H1 (cell line): ENCODE measurements around the gene RTL5. TPM values are rescaled to one million over a fixed set of nuclear protein-coding genes. Genes with fewer than 3 reads are reported as not detected.

Experiments
- CTCF ChIA-PET: fragments of 300-600 bp; sonication (Branson Sonifier 250); formaldehyde crosslinking; loops from one replicate; lab custom pipeline; 2021; ENCODE audit not compliant: partially characterized antibody; lab: Charles Lee
- POLR2A ChIA-PET: fragments of 300-600 bp; sonication (Branson Sonifier 250); formaldehyde crosslinking; loops from one replicate; lab custom pipeline; 2021; ENCODE audit warnings: inconsistent platforms; ENCODE audit not compliant: partially characterized antibody; lab: Charles Lee
- DNase-seq, 2 experiments: peaks; one replicate each; pipeline versions ENCODE4 v3.0.0 to v3.0.0-alpha.2; 2010 to 2022; ENCODE audit warnings: low spot score in 2 of 2, low read depth in 1 of 2, mixed read lengths in 1 of 2
- FAIRE-seq: peaks from 2 replicates; lab custom pipeline; 2011; peaks lifted over from hg19 to GRCh38; lab: Jason Lieb, UNC
- H2AFZ ChIP-seq: 2 replicates; pipeline ENCODE4 v1.8.1; 2012; ENCODE audit warnings: low read length, inconsistent platforms
- H2AK5ac ChIP-seq: 2 replicates; pipeline ENCODE4 v1.6.1; 2013; ENCODE audit warnings: low read depth, low read length
- H2BK120ac ChIP-seq: replicated peaks from 2 replicates; pipeline ENCODE3; 2013; ENCODE audit warnings: low read depth, low read length, inconsistent platforms
- H2BK12ac ChIP-seq: 2 replicates; pipeline ENCODE4 v1.6.1; 2013; ENCODE audit warnings: low read depth, low read length
- H2BK15ac ChIP-seq: 2 replicates; pipeline ENCODE4 v1.6.1; 2013; ENCODE audit warnings: low read length
- H2BK20ac ChIP-seq: 2 replicates; pipeline ENCODE4 v1.6.1; 2013; ENCODE audit warnings: low read length
- H2BK5ac ChIP-seq: 2 replicates; pipeline ENCODE4 v1.6.1; 2013; ENCODE audit warnings: low read depth, low read length
- H3K14ac ChIP-seq: 2 replicates; pipeline ENCODE4 v1.6.1; 2013; ENCODE audit warnings: inconsistent platforms; ENCODE audit not compliant: insufficient read length
- H3K18ac ChIP-seq: 2 replicates; pipeline ENCODE4 v1.6.1; 2013; ENCODE audit warnings: low read length; ENCODE audit errors: extremely low read depth
- H3K23ac ChIP-seq: 2 replicates; pipeline ENCODE4 v1.6.1; 2013; ENCODE audit warnings: inconsistent platforms; ENCODE audit not compliant: insufficient read length
- H3K23me2 ChIP-seq: 2 replicates; pipeline ENCODE4 v1.6.1; 2013; ENCODE audit warnings: low read depth, low read length
- H3K27ac ChIP-seq: 2 replicates; pipeline ENCODE4 v1.6.1; 2011; ENCODE audit warnings: low read depth, low read length, inconsistent platforms
- H3K27me3 ChIP-seq, 4 experiments: replicated peaks in 1 of 4; 1 replicate in 1 of 4; 2 replicates in 3 of 4; pipeline versions ENCODE4 v1.6.1 to v1.8.1; 2011 to 2013; ENCODE audit warnings: low read length in 3 of 4, mild to moderate bottlenecking in 3 of 4, inconsistent platforms in 2 of 4, mixed read lengths in 2 of 4, moderate library complexity in 1 of 4; ENCODE audit not compliant: control insufficient read depth in 3 of 4, insufficient read depth in 3 of 4; ENCODE audit errors: extremely low read depth in 1 of 4
- H3K36me3 ChIP-seq, 4 experiments: 2 replicates each; pipeline versions ENCODE4 v1.6.1 to v1.8.1; 2011 to 2013; ENCODE audit warnings: mild to moderate bottlenecking in 4 of 4, low read length in 3 of 4, moderate library complexity in 2 of 4, control low read depth in 1 of 4, inconsistent platforms in 1 of 4; ENCODE audit not compliant: insufficient read depth in 4 of 4, control insufficient read depth in 2 of 4
- H3K4ac ChIP-seq: replicated peaks from 2 replicates; pipeline ENCODE3; 2013; ENCODE audit warnings: low read length, low read depth, mixed read lengths, inconsistent platforms; ENCODE audit not compliant: insufficient read length
- H3K4me1 ChIP-seq, 4 experiments: replicated peaks in 1 of 4; 1 replicate in 1 of 4; 2 replicates in 3 of 4; pipeline versions ENCODE4 v1.6.1 to v1.8.1; 2011 to 2013; ENCODE audit warnings: low read length in 3 of 4, inconsistent platforms in 2 of 4, mixed read lengths in 1 of 4; ENCODE audit not compliant: insufficient read depth in 4 of 4, control insufficient read depth in 3 of 4
- H3K4me2 ChIP-seq, 2 experiments: 2 replicates each; pipeline versions ENCODE4 v1.6.1 to v1.8.1; 2011 to 2013; ENCODE audit warnings: low read depth in 2 of 2, low read length in 2 of 2, control low read depth in 1 of 2, inconsistent platforms in 1 of 2, mild to moderate bottlenecking in 1 of 2; ENCODE audit not compliant: insufficient read depth in 1 of 2
- H3K4me3 ChIP-seq, 4 experiments: fragments of 200-600, 300-600 bp in 1 of 4; sonication (generic), shearing (Covaris generic), sonication (Bioruptor Twin) in 1 of 4; 2 replicates each; pipeline versions ENCODE4 v1.5.1 to v1.8.1; 2011 to 2016; ENCODE audit warnings: low read length in 4 of 4, low read depth in 3 of 4, control low read depth in 2 of 4, inconsistent platforms in 2 of 4, mild to moderate bottlenecking in 2 of 4, mixed read lengths in 1 of 4, moderate library complexity in 1 of 4; ENCODE audit not compliant: insufficient read depth in 2 of 4; ENCODE audit errors: extremely low read depth in 1 of 4
- H3K56ac ChIP-seq: replicated peaks from 2 replicates; pipeline ENCODE3; 2013; ENCODE audit warnings: low read depth, mild to moderate bottlenecking, mixed read lengths, low read length, inconsistent platforms; ENCODE audit not compliant: insufficient read length
- H3K79me1 ChIP-seq: 2 replicates; pipeline ENCODE4 v1.6.1; 2013; ENCODE audit warnings: low read depth, low read length, control low read depth
- H3K79me2 ChIP-seq, 2 experiments: 2 replicates each; pipeline versions ENCODE4 v1.6.1 to v1.8.1; 2012 to 2013; ENCODE audit warnings: low read length in 2 of 2, mild to moderate bottlenecking in 2 of 2, inconsistent platforms in 1 of 2; ENCODE audit not compliant: insufficient read depth in 2 of 2, control insufficient read depth in 1 of 2
- H3K9ac ChIP-seq, 4 experiments: replicated peaks in 1 of 4; 1 replicate in 1 of 4; 2 replicates in 3 of 4; pipeline versions ENCODE4 v1.6.1 to v1.8.1; 2011 to 2013; ENCODE audit warnings: low read depth in 3 of 4, low read length in 3 of 4, control low read depth in 2 of 4, mild to moderate bottlenecking in 2 of 4, moderate library complexity in 2 of 4, inconsistent platforms in 1 of 4; ENCODE audit errors: extremely low read depth in 1 of 4
- H3K9me3 ChIP-seq, 2 experiments: 2 replicates each; pipeline versions ENCODE4 v1.6.1 to v1.8.1; 2012 to 2013; ENCODE audit warnings: mild to moderate bottlenecking in 2 of 2, moderate library complexity in 2 of 2, control low read depth in 1 of 2, inconsistent platforms in 1 of 2, low read depth in 1 of 2, low read length in 1 of 2, mixed read lengths in 1 of 2; ENCODE audit not compliant: insufficient read depth in 2 of 2
- H4K20me1 ChIP-seq, 2 experiments: replicated peaks in 1 of 2; 2 replicates each; pipeline versions ENCODE3 to v1.8.1; 2011 to 2013; ENCODE audit warnings: inconsistent platforms in 2 of 2, low read length in 2 of 2, mild to moderate bottlenecking in 1 of 2; ENCODE audit not compliant: insufficient read depth in 2 of 2, control insufficient read depth in 1 of 2
- H4K5ac ChIP-seq: 2 replicates; pipeline ENCODE4 v1.6.1; 2013; ENCODE audit warnings: low read length, low read depth, mixed read lengths, inconsistent platforms; ENCODE audit not compliant: insufficient read length
- H4K8ac ChIP-seq: 2 replicates; pipeline ENCODE4 v1.8.0; 2013; ENCODE audit warnings: mild to moderate bottlenecking, moderate library complexity, low read length, inconsistent platforms; ENCODE audit not compliant: insufficient read depth; ENCODE audit errors: extremely low read depth
- H4K91ac ChIP-seq: replicated peaks from 2 replicates; pipeline ENCODE3; 2013; ENCODE audit warnings: low read length, mixed read lengths, inconsistent platforms; ENCODE audit not compliant: insufficient read length
- ATF2 ChIP-seq: IDR thresholded peaks from 2 replicates; pipeline ENCODE4 v1.6.1; 2012; ENCODE audit warnings: low read length, inconsistent platforms
- CTCF ChIP-seq, 3 experiments: IDR thresholded peaks; 1 replicate in 2 of 3; 2 replicates in 1 of 3; pipeline versions ENCODE4 v1.5.1 to v1.6.1; 2011; ENCODE audit warnings: low read length in 3 of 3, mild to moderate bottlenecking in 3 of 3, inconsistent platforms in 2 of 3, low read depth in 1 of 3, moderate library complexity in 1 of 3; ENCODE audit not compliant: insufficient read depth in 1 of 3; ENCODE audit errors: control extremely low read depth in 1 of 3
- RAD21 ChIP-seq, 2 experiments: IDR thresholded peaks in 1 of 2; conservative IDR thresholded peaks in 1 of 2; 2 replicates each; pipeline ENCODE4 v1.6.1; 2011; ENCODE audit warnings: low read depth in 2 of 2, low read length in 2 of 2, improper control_type of control experiment in 1 of 2, inconsistent platforms in 1 of 2, mild to moderate bottlenecking in 1 of 2, moderate library complexity in 1 of 2
- WGBS, 2 experiments: shearing (Covaris generic) in 1 of 2; methylation state at CpG; one replicate each; pipeline versions ENCODE4 v1.1.6 to v1.1.7; 2013 to 2015; ENCODE audit warnings: low lambda C conversion rate in 2 of 2, mixed read lengths in 2 of 2, inconsistent platforms in 1 of 2, low coverage in 1 of 2, missing lambda C conversion rate in 1 of 2; ENCODE audit not compliant: insufficient replicate concordance in 2 of 2, insufficient coverage in 1 of 2, insufficient read length in 1 of 2; ENCODE audit errors: extremely low coverage in 1 of 2, missing lambda C conversion rate in 1 of 2; 5-methylcytosine and 5-hydroxymethylcytosine counted together
- polyA plus RNA-seq, 7 experiments: library from polyadenylated mRNA; depleted of rRNA in 3 of 7; stranded (reverse) in 5 of 7; unstranded in 2 of 7; fragments of >200 nt in 5 of 7; fragments of 200-250 nt in 2 of 7; gene quantifications; 1 replicate in 5 of 7; 2 replicates in 1 of 7; 4 replicates in 1 of 7; pipeline versions ENCODE4 v1.2.1 to v1.2.3, GENCODE V29; 2011 to 2013; ENCODE audit warnings: missing spikeins in 2 of 7, mixed read lengths in 2 of 7
- total RNA-seq: library from RNA; stranded (reverse); fragmentation: NEBNext Ultra II Directional; extraction: Animal tissue kit (Norgen Biotek cat#: 25700); gene quantifications from 2 replicates; pipeline ENCODE4 v1.2.1, GENCODE V29; 2021

Gene RTL5
- total and polyA plus RNA-seq, 2 of the 8 experiments (the other 6 are each of a cell fraction or from before 2014, with no cell fraction given): 0.57 to 1.9 TPM

- no peak overlapping the region for H2BK12ac ChIP-seq
- H3K14ac ChIP-seq: no peak overlapping the region
- ChIA-PET CTCF (interaction anchor here (1.0 to 3.9 kb wide), 7 partner anchors 9 to 110 kb away, joined by 3 to 21 read pairs (median 3); no protein-coding TSS in a partner anchor), POLR2A (interaction anchor here (1.3 kb wide), 1 partner anchor 107 kb away, joined by 4 read pairs; no protein-coding TSS in a partner anchor)
- no peaks in the 10 kb centered on the region for H3K36me3 ChIP-seq
- no peak for TF ChIP-seq ATF2
- TF ChIP-seq RAD21 (IDR thresholded peaks at IDR 0.05 in 1 of 2, conservative IDR thresholded peaks at IDR 0.05 in 1 of 2; ENCODE audit: low read depth in 2 of 2, low read length in 2 of 2): peak; percentile 28 to 39; a peak in 2 of 4 replicates
- peak in 2 of 3 experiments; percentile 49 to 53; a peak in 3 of 4 replicates for TF ChIP-seq CTCF (IDR thresholded peaks at IDR 0.05; ENCODE audit: control extremely low read depth in 1 of 3, insufficient read depth in 1 of 3, low read depth in 1 of 3, low read length in 3 of 3)
- DNase-seq (peak in 1 of 2 experiments; percentile 57), FAIRE-seq (peak; percentile 97)
- no peak overlapping the region for H4K91ac ChIP-seq
- peaks cover 0 to 4% of the 10 kb centered on the region in 2 experiments; a peak in 1 of 4 replicates for H3K9me3 ChIP-seq
- no peak overlapping the region for H2AK5ac ChIP-seq
- H2AFZ ChIP-seq: no peak overlapping the region
- no peak overlapping the region for H2BK15ac ChIP-seq
- H2BK120ac ChIP-seq: no peak overlapping the region
- peaks cover 12 to 45% (median 34%) of the 10 kb centered on the region in 4 experiments for H3K27me3 ChIP-seq
- no peak overlapping the region for H3K4me2 ChIP-seq
- WGBS, 2 experiments: 69% methylated on average over 5 of the region's 6 CpGs; no CpG with 5 or more reads in 1 of the 2 experiments
- H3K4ac ChIP-seq: no peak overlapping the region
- H3K79me2 ChIP-seq: no peaks in the 10 kb centered on the region
- no peak overlapping the region for H4K5ac ChIP-seq
- H2BK20ac ChIP-seq: no peak overlapping the region
- peaks cover 5% of the 10 kb centered on the region; the same call in 1 of the 2 replicates for H3K23me2 ChIP-seq
- peaks cover 3 to 7% of the 10 kb centered on the region in 2 experiments for H4K20me1 ChIP-seq
- no peak overlapping the region for H2BK5ac ChIP-seq
- no peak overlapping the region for H3K23ac ChIP-seq
- H3K27ac ChIP-seq: no peak overlapping the region
- no peak overlapping the region for H4K8ac ChIP-seq
- no peaks in the 10 kb centered on the region for H3K79me1 ChIP-seq
- no peak overlapping the region for H3K56ac ChIP-seq
- H3K9ac ChIP-seq: no peak overlapping the region
- H3K4me1 ChIP-seq: peaks cover 2 to 9% (median 6%) of the 10 kb centered on the region in 4 experiments
- no peak overlapping the region for H3K4me3 ChIP-seq
- no peak overlapping the region for H3K18ac ChIP-seq
Observed at GRCh38 chrX:72128881-72129280, 2.8 kb downstream of the RTL5 start.
